HUDEP-2 (cell line): ENCODE results near the gene FAM24B.

ENCODE experiments used
- DNase-seq, 76 experiments: peaks; one replicate each; lab custom pipeline; 2025; ENCODE audit not compliant: unreplicated experiment in 76 of 76; lab: John Stamatoyannopoulos, UW

FAM24B gene

DNA sequence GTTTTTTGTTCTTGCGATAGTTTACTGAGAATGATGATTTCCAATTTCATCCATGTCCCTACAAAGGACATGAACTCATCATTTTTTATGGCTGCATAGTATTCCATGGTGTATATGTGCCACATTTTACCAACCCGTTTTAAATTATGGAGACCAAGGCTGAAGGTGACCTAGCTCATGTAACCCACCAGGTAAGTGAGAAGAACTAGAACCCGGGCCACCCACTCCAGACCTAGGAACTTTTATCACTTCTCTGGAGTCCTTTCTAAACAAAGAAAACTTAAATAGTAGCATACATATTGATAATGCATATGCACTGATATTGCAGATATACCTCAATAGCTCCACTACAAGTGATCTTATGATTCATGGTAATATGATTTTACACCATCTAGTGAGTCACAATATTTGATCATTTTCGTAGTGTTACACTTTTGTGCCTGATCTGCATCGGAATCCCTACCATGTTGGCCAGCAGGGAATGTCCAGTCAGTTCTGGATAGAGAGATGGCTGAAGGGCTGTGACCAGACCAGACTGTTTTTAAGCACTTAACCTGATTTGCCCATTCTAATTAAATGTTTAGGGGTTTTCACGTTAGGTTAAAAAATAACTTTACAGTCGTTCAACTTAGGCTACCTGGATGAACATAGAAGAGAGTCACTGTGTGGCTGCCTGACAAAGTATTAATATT is 49.0 kb downstream of the FAM24B start:
- DNase-seq: no peak

DNA sequence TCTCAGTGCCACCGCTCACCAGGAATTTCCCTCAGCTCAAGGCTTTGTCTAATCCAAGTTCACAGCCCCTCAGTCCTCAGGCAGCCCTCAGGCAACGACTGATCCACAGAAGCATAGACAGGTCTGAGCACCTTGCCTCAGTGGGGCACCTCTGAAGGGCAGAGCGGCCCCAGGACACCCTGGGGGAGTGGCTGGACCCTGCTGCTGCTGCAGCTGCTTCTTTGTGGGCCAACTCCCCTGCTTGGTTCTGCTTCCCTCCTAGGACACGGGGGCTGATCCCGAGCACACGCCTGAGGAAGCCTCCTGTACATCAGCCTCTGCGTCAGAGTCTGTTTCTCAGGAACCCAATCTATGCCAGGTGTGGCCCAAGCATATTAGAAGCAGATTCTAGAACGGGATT is 49.9 kb downstream of the FAM24B start:
- DNase-seq: no peak

- DNase-seq: no peak
These were observed 50.6 kb downstream of the FAM24B start for GRCh38 chr10:122828716-122829255.

- no peak for DNase-seq
These were observed 52.1 kb downstream of the FAM24B start for GRCh38 chr10:122827302-122827701.

GRCh38 chr10:122822973-122823690 is 56.2 kb downstream of the FAM24B start:
- no peak for DNase-seq

DNA sequence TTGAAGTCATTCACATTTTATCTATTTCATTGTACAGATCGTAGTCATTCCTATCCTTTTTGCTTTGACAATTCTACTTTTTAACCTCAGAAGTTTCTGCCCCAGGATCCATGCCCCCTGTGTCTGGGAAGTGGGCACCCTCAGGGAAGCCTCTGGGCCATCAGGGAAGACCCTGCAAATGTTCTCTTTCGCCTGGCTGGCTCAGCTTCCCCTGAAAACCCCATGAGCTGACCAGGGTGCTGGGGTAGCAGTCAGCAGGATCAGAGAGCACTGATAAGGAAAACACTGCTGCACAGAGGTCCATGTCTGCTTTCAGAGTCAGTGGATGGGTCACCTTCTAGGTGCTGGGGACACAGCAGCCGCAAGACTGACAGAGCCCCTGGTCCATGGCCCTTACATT is 57.6 kb downstream of the FAM24B start:
- DNase-seq: no peak

GRCh38 chr10:122815458-122815857 is 63.9 kb downstream of the FAM24B start:
- no peak for DNase-seq

DNA sequence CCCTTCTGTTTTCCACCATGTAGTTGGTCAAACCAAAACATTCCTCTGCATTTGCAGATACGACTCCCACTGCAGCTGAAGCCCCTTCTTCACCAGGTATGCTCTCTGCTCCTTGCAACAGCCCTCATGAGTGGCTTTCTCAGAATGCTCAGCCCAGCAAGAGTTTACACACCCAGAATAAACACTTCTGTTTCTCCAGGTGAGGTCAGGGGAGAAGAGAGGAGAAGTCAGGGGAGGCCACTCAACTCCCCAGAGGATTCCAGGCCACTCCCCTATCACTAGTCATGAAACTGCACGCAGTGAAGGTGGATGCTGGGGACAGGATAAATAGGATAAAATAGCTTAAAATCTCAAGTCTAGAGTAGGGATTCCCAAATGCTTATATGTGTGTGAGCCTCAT is 64.9 kb downstream of the FAM24B start:
- DNase-seq: no peak

DNA sequence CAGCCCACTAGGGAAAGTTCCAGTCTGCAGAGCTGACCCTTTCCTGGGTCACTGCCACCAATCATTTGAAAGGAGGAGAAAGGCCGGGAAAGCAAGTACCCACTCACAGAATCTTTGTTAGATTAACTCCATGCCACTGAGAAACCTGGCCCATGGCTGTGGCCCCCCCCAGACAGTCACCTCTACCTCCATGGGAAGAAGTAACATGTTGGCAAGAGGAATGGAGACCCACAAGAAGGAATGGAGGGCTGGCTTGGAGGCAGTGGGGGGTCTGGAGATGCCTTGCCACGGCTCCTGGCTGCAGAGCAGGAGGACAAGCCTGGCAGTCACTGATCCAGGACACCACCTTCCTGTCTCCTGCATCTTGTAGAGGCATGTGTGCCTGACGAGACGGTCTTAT is 66.6 kb downstream of the FAM24B start:
- no peak for DNase-seq

DNA sequence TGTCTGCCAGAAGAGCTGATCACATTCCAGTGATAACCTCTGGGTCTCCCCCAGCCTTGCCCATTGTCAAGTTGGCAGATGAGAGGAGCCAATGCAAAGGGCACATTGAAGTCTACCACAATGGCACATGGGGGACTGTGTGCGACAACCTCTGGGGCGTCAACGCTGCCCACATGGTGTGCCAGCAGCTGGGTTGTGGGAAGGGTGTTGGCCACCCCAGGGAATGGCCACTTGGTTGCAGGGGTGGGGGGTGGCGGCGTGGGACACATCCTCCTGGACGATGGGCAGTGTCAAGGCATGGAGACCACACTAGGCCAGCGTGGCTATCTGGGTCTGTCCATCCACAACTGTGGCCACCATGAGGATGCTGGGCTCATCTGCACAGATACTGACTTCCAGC is 77.1 kb downstream of the FAM24B start:
- DNase-seq: no peak
